ENCODE measurements around the gene WDR44.

DNA sequence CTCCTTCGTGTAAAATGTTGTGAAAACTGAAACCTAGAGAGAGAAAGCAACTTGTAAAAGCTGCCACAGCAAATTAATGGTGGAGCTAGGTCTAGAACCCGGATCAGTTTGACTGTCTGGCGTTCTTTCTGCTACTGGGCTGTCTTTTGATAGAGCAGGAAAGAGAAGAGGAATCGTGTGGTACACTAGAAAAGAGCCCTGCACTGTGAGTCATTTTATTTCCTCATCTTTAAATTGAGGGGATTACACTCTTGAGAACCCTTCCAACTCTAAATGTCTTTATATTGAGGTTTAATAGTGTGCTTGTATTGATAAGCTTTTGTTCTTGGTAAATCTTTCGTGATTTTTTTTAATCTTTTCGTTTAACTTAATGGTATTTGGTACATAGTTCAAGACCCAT, 4.3 kb downstream of the WDR44 start:
- TF ChIP-seq, protein P1, sequence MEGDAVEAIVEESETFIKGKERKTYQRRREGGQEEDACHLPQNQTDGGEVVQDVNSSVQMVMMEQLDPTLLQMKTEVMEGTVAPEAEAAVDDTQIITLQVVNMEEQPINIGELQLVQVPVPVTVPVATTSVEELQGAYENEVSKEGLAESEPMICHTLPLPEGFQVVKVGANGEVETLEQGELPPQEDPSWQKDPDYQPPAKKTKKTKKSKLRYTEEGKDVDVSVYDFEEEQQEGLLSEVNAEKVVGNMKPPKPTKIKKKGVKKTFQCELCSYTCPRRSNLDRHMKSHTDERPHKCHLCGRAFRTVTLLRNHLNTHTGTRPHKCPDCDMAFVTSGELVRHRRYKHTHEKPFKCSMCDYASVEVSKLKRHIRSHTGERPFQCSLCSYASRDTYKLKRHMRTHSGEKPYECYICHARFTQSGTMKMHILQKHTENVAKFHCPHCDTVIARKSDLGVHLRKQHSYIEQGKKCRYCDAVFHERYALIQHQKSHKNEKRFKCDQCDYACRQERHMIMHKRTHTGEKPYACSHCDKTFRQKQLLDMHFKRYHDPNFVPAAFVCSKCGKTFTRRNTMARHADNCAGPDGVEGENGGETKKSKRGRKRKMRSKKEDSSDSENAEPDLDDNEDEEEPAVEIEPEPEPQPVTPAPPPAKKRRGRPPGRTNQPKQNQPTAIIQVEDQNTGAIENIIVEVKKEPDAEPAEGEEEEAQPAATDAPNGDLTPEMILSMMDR (conservative IDR thresholded peaks at IDR 0.05; ENCODE audit: low read depth, low read length): no peak
- TF ChIP-seq EZH2 (IDR thresholded peaks at IDR 0.05; ENCODE audit: borderline replicate concordance, low read depth, low read length, poor library complexity, severe bottlenecking): no peak
